Measurements from ENCODE around the gene CMTR1.

GRCh38 chr6:37502703-37503291 lies 69.8 kb downstream of the CMTR1 start:
- TF ChIP-seq POLR2A (IDR thresholded peaks at IDR 0.05): no peak
- TF ChIP-seq EP300 (IDR thresholded peaks at IDR 0.05): no peak

All from tibial nerve (tissue), 3 donors.